SHP77 treated with DMSO at 0.1 percent for 48 hours (cell line): ENCODE measurements around the gene AP3S1.
A peak's percentile ranks its signal among the peaks of the same experiment; 100 is the strongest.

Experiments used
- DNase-seq: peaks from one replicate; lab custom pipeline; 2025; lab: John Stamatoyannopoulos, UW

The AP3S1 gene

DNA sequence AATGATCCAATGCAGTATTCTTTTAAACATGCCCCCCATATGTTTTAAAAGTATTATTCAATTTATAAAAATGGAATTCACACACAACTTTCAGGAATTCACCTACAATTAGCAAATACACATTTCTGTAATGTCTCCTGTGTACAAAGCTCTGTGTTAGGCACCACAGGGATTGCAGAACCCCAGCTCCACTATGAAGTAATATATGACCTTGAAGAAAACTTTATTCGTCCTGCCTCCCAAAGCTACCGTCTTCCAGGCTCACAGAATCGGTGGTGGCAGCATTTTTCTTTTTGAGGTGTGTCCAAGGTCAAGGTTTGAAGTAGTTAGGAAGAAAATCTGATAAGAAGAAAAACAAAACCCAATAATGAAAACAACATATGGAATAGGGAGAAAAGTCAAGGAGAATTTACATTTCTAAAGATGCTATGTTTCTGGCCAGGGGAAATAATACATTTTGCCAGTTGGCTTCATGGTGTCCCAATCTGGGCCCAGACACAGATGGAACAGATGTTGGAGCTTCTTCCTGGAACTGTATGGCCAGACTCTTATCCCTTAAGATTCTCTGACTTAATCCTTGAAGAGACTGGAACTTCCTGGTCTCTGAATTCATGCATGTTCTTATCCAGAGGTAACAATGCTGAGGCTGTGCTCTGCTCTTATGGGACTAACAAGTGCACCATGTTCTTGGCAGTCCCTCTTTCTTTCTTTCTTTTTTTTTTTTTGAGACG lies 98.5 kb downstream of the AP3S1 start:
- no peak for DNase-seq

DNA sequence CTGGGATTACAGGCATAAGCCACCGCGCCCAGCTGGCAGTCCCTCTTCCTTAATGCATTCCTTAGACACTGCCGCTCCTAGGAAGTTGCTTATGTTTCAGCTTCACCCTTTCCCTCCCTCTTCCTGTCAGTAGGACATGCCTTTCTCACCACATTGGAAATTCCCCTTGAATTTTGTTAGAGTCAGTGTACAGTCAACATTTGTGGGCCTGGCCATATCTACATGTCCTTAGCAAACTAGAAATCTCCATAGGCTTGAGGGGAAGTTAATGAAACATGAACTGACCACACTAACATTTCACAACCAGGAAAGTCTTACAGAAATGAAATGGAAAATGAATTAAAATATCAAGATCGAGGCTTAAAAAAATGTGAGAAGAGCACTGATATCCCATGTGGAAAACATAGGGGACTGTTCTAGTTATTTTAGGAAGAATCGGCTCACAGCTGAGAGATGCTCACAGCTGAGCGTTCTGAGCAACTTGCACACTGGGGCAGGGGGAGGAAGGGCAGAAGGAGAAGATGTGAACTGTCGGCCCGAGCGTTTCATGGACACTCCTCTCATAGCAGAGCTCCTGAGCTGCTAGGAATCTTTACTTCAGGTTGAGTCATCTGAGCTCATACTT lies 99.4 kb downstream of the AP3S1 start:
- DNase-seq, result no peak

DNA sequence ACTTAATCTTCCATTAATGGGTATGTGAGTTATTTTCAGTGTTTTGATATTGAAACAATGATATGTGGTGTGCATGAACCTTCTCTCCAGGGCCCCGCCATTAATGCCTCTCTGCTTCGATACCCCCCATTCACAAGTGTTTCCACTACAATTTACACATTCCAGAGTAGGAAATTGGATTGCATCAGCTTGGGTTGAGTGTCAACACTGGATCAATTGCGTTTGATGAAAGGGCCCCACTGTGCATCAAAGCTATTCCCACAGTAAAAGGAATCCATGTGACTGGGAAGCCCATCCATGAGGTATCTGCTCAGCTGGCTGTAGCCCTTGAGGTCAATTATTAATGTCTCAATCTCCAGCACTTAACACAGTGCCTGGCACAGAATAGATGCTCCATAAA lies 102.8 kb downstream of the AP3S1 start:
- no peak for DNase-seq

DNA sequence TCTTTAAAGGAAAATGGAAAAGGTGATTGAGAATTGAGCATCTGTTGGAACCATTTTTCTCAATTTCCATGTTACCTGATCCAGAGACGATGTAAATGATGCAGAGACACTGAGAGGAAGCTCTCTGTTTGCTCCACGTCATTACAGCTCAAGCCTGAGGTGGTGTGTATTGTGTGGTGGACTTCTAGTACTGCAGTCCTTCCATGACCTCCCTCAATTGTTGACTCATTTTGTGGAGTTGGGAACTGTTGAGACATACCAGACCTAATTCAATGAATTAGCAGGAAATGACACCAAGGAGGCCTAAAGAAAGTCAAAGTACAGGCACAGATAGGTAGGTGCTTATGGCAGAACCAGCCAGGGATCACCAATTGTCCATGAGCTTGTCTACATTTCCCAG lies 104.9 kb downstream of the AP3S1 start:
- no peak for DNase-seq

DNA sequence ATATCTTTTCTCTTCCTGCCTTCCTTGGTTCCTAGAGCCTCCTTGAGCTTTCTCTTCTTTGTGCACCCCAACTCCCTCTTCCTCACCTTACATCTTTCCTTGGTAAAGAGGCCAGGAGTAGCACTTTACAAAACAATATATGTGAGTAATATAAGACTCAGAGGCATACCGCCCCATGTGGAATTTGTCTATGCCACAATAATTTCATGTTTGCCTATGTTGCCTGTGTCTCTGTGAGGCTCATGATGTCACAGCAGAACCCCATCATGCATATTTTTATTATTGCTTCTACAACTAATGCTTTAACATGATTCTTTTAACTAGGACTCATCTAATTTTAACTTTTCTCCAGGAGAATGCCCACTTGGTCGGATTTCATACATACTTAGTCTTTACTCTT lies 105.5 kb downstream of the AP3S1 start:
- no peak for DNase-seq

DNA sequence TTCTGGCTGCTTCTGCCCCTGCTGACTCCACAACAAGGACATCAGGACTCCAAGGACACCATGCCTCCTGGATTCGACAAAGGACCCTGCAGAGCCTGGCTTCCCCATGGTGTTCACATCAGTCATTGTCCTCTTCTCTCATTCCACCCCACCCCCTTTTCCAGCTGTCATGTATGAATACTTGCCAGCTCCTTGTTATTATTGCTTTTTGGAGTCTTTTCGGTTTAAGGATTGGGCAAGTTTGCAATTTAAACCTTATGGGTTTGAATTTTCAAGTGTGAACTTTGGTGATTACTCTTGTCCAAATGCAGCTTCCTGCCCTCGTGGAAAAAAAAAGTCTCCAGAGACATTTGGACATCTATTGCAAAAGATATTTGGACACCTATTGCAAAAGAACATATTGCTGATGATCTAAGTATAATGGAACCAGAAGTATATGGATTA lies 106.4 kb downstream of the AP3S1 start:
- no peak for DNase-seq

DNA sequence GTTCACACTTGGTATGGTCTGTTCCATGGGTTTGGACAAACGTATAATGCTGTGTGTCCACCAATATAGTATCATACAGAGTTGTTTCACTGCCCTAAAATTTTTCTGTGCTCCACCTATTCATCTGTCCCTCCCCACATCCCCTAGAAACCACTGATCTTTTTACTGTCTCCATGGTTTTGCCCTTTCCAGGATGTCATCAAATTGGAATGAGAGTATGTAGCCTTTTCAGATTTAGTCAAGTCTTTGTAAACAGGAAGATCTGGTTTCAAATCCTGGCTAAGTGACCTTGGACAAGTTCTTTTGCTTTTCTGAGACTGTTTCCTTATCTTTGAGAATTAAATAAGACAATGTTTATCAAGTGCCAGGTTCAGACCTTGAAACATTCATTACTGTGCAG lies 107.4 kb downstream of the AP3S1 start:
- no peak for DNase-seq

DNA sequence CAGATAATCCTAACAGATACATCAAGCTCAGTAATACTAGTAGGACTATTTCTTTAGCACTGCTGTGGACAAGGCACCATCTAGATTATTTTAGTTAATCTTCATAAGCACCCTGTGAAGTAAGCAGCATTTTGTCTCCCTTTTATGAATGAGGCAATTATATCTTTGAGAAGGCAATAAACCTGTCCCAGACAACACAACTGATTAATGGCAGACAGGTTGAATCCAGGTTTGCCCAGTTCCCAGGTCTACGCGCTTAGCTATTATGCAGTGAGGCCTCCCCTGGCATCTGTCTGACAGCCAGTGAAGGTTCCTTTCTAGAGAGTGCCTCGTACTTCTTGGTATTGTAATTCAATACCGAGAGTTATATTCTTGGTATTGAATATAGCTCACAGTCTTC lies 110.9 kb downstream of the AP3S1 start:
- DNase-seq, result peak; percentile 12

DNA sequence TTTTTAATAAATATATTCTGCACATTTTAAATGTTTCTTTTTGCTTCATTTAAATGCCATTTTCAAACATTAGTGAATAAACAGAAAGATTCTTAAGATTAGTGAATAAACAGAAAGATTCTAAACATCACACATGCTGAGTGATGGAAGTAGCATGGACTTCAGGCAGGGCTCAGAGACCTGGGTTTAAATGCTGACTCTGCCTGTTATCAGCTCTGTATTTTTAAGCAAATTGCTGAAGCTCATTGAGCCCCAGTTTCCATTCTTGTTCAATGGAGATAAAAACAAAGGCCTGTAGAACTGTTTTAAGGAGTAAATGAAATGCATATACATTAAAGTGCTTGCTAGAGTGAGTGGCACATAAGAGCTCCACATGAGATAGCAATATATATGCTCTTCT lies 112.4 kb downstream of the AP3S1 start:
- no peak for DNase-seq

DNA sequence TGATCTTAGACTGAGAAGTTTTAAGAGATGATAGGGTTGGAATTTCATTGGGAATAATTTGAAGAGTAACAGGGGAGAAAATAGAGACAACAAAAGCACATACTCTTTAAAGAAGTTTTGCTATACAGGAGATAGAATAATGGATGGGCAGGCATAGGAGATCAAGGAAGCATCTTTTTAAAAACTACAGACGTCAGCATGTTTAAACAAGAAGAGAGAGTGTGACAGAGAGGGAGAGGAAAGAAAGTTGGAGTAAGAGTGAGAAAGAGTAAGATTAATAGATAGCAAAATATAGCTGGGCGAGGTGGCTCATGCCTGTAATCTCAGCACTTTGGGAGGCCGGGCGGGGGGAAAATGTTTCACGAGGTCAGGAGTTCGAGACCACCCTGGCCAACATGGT lies 115.2 kb downstream of the AP3S1 start:
- no peak for DNase-seq

DNA sequence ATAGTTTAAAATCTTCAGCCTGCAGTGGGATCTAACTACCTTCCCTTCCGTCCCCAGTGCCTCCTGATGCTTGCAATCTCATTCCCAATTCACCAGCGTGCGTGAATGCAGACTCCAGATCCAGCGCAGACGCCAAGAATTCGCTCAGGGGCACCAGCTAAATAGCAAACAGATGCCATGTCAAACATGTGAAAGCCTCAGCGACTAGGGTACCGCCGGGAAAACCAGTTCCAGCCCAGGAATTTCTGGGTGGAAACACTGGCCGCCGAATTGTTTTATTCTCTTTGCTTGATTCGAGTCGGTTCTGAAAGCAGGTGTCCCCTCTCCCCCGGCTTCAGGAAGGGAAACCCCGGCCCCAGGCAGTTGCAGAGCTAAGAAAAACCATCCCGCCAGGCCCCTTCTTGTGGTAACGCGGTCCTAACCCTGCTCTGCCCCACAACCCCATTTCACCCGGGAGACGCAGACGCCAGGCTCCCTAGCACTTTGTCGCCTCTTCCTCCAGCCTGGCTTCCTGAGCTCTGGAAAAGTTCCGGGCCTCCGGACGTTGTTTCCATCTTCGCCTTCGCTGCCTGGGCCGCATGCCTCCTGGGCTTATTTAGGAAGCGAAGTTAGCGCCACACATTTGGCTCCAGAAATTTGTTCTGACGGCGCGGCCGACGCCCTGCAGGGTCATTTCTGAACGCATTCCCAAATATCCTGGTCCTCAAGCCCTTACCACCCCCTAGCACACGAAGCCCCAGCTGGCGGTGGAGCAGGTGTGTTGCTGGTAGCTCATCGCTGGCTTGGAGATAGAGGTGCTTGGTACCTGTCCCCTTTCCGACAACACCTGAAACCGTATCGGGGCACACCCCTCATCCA lies 119.9 kb downstream of the AP3S1 start:
- DNase-seq, result no peak

DNA sequence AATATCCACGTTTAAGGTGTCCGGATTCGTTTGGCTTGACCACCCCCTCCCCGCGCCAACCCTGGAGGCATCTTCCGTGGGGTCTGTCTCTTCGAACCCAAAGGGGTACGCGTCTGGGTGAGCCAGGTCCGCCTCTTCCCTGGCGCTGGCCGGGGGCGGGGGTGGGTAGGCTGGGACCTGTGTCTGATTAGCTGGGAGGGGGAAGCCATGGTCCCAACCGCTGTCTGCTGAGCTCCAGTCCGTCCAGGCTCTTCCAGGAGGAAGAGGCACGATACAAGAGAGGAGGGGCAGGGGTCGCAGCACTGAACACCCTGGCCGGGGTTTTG lies 120.5 kb downstream of the AP3S1 start, which contains the start of gene LVRN:
Gene LVRN (plus strand): TSS at position 237 of the 326 bp plus-strand sequence. CDS start 143 bp downstream, outside the sequence.
- no peak for DNase-seq

DNA sequence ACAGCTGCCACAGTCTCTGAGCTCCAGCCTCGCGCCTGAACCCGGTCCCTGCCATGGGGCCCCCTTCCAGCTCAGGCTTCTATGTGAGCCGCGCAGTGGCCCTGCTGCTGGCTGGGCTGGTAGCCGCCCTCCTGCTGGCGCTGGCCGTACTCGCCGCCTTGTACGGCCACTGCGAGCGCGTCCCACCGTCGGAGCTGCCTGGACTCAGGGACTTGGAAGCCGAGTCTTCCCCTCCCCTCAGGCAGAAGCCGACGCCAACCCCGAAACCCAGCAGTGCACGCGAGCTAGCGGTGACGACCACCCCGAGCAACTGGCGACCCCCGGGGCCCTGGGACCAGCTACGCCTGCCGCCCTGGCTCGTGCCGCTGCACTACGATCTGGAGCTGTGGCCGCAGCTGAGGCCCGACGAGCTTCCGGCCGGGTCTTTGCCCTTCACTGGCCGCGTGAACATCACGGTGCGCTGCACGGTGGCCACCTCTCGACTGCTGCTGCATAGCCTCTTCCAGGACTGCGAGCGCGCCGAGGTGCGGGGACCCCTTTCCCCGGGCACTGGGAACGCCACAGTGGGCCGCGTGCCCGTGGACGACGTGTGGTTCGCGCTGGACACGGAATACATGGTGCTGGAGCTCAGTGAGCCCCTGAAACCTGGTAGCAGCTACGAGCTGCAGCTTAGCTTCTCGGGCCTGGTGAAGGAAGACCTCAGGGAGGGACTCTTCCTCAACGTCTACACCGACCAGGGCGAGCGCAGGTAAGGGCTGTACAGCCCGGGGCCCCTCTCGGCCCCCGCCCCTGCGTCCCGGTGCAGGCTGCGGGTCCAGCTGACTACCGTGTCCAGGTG lies 121.0 kb downstream of the AP3S1 start:
- DNase-seq, result no peak

DNA sequence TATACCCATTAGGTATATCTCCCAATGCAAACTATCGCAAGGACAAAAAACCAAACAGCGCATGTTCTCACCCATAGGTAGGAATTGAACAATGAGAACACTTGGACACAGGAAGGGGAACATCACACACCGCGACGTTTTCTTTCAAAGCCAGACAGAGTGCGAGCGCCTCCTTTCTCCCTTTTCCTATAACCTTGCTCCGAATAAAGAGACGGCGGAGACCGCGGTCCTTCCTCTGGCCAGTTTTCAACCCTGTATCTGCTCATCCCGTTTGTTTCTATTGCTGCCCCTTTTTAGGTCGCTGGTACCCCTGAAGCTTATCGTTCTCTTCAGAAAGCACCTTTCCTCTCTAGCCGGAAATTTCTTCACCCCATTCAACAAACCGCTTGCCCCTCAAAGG lies 121.8 kb downstream of the AP3S1 start:
- DNase-seq, result no peak
